Astrocyte (in vitro differentiated cells and primary cell): ENCODE measurements around the gene FAM170B. TPM values are rescaled to one million over a fixed set of nuclear protein-coding genes. Genes with fewer than 3 reads are reported as not detected.

Experiments
- DNase-seq: peaks from one replicate; pipeline ENCODE4 v3.0.0-alpha.2; 2010; ENCODE audit warnings: low read depth
- FAIRE-seq: peaks from 2 replicates; lab custom pipeline; 2011; peaks lifted over from hg19 to GRCh38; lab: Jason Lieb, UNC
- H2AFZ ChIP-seq: 2 replicates; pipeline ENCODE4 v1.6.0; 2012; ENCODE audit warnings: low read depth, low read length, inconsistent platforms
- H3K27ac ChIP-seq: 2 replicates; pipeline ENCODE4 v1.5.1; 2011; ENCODE audit warnings: low read depth, low read length, inconsistent platforms
- H3K27me3 ChIP-seq: 2 replicates; pipeline ENCODE4 v1.6.0; 2011; ENCODE audit warnings: low read length, inconsistent platforms; ENCODE audit not compliant: insufficient read depth
- H3K36me3 ChIP-seq: 2 replicates; pipeline ENCODE4 v1.5.1; 2011; ENCODE audit warnings: low read length, inconsistent platforms; ENCODE audit not compliant: insufficient read depth
- H3K4me1 ChIP-seq: 2 replicates; pipeline ENCODE4 v1.5.1; 2011; ENCODE audit warnings: low read length, inconsistent platforms; ENCODE audit not compliant: insufficient read depth
- H3K4me2 ChIP-seq: 2 replicates; pipeline ENCODE4 v1.6.0; 2012; ENCODE audit warnings: low read length, inconsistent platforms
- H3K4me3 ChIP-seq: 2 replicates; pipeline ENCODE4 v1.5.1; 2011; ENCODE audit warnings: low read depth, mild to moderate bottlenecking, low read length, inconsistent platforms; ENCODE audit not compliant: insufficient read depth
- H3K79me2 ChIP-seq: 2 replicates; pipeline ENCODE4 v1.6.0; 2012; ENCODE audit warnings: mild to moderate bottlenecking, low read length, inconsistent platforms; ENCODE audit not compliant: insufficient read depth
- H3K9ac ChIP-seq: 2 replicates; pipeline ENCODE4 v1.6.0; 2012; ENCODE audit warnings: mild to moderate bottlenecking, low read length, inconsistent platforms
- H3K9me3 ChIP-seq: 2 replicates; pipeline ENCODE4 v1.5.1; 2012; ENCODE audit warnings: low read depth, mild to moderate bottlenecking, low read length, inconsistent platforms; ENCODE audit not compliant: insufficient read depth
- H4K20me1 ChIP-seq: 2 replicates; pipeline ENCODE4 v1.6.0; 2012; ENCODE audit warnings: low read length, inconsistent platforms; ENCODE audit not compliant: insufficient read depth
- H3K27ac Mint-ChIP-seq: one replicate; pipeline ENCODE4 v1.8.0; 2021; ENCODE audit warnings: mild to moderate bottlenecking, mixed read lengths; ENCODE audit not compliant: unreplicated experiment
- H3K27me3 Mint-ChIP-seq: one replicate; pipeline ENCODE4 v1.8.0; 2021; ENCODE audit warnings: low read depth, mixed read lengths; ENCODE audit not compliant: unreplicated experiment
- H3K36me3 Mint-ChIP-seq: one replicate; pipeline ENCODE4 v1.8.0; 2021; ENCODE audit warnings: low read depth, mixed read lengths; ENCODE audit not compliant: unreplicated experiment
- H3K4me1 Mint-ChIP-seq: one replicate; pipeline ENCODE4 v1.8.0; 2021; ENCODE audit warnings: low read depth, mixed read lengths; ENCODE audit not compliant: unreplicated experiment
- H3K4me3 Mint-ChIP-seq: one replicate; pipeline ENCODE4 v1.8.0; 2021; ENCODE audit warnings: mild to moderate bottlenecking, moderate library complexity, mixed read lengths; ENCODE audit not compliant: unreplicated experiment
- H3K9me3 Mint-ChIP-seq: one replicate; pipeline ENCODE4 v1.8.0; 2021; ENCODE audit warnings: mild to moderate bottlenecking, mixed read lengths; ENCODE audit not compliant: unreplicated experiment
- CTCF ChIP-seq: IDR thresholded peaks from 2 replicates; pipeline ENCODE4 v1.5.1; 2011; ENCODE audit warnings: low read depth, mild to moderate bottlenecking, inconsistent platforms, low read length, moderate library complexity; ENCODE audit not compliant: insufficient read depth
- EZH2 ChIP-seq: IDR thresholded peaks from 2 replicates; pipeline ENCODE4 v1.6.1; 2012; ENCODE audit warnings: mild to moderate bottlenecking, low read length, inconsistent platforms; ENCODE audit not compliant: insufficient read depth
- total RNA-seq: library from RNA; stranded (reverse); gene quantifications from 2 replicates; pipeline ENCODE4 v1.2.1, GENCODE V29; 2021

FAM170B gene
- total RNA-seq, 1 donor from 2014 or later = not detected

- FAIRE-seq = no peak
- Histone ChIP-seq H3K4me2 (no peak overlapping the region), H3K9ac (no peak overlapping the region), H3K79me2 (no peaks in the 10 kb centered on the region), H3K4me3 (no peak overlapping the region), H3K9me3 (no peaks in the 10 kb centered on the region), H3K36me3 (no peaks in the 10 kb centered on the region), H3K4me1 (no peaks in the 10 kb centered on the region), H2AFZ (no peak overlapping the region), H3K27ac (no peak overlapping the region), H4K20me1 (peaks cover 3% of the 10 kb centered on the region), H3K27me3 (no peaks in the 10 kb centered on the region)
- TF ChIP-seq CTCF (no peak), EZH2 (no peak)
- Mint-ChIP-seq H3K27ac (no peak overlapping the region), H3K9me3 (no peaks in the 10 kb centered on the region), H3K4me1 (no peaks in the 10 kb centered on the region), H3K27me3 (peaks cover 33% of the 10 kb centered on the region), H3K4me3 (no peak overlapping the region), H3K36me3 (no peaks in the 10 kb centered on the region)
- no peak for DNase-seq
Observed at GRCh38 chr10:49099046-49099445, 34.8 kb downstream of the FAM170B start.

- Histone ChIP-seq H3K79me2 (no peaks in the 10 kb centered on the region), H2AFZ (no peak overlapping the region), H3K36me3 (no peaks in the 10 kb centered on the region), H3K27ac (no peak overlapping the region), H3K4me2 (no peak overlapping the region), H3K4me1 (no peaks in the 10 kb centered on the region), H3K27me3 (no peaks in the 10 kb centered on the region), H4K20me1 (peaks cover 3% of the 10 kb centered on the region), H3K9ac (no peak overlapping the region), H3K4me3 (no peak overlapping the region), H3K9me3 (no peaks in the 10 kb centered on the region)
- no peak overlapping the region for H3K4me3 Mint-ChIP-seq
- H3K9me3 Mint-ChIP-seq = no peaks in the 10 kb centered on the region
- H3K4me1 Mint-ChIP-seq = no peaks in the 10 kb centered on the region
- DNase-seq = no peak
- H3K27me3 Mint-ChIP-seq = peaks cover 41% of the 10 kb centered on the region
- FAIRE-seq = no peak
- TF ChIP-seq EZH2 = no peak
- no peak for TF ChIP-seq CTCF
- H3K36me3 Mint-ChIP-seq = no peaks in the 10 kb centered on the region
- no peak overlapping the region for H3K27ac Mint-ChIP-seq
Observed at GRCh38 chr10:49096890-49097445, 36.9 kb downstream of the FAM170B start.

GRCh38 chr10:49094646-49095045, 39.2 kb downstream of the FAM170B start:
- no peak overlapping the region for H3K4me3 ChIP-seq
- H3K79me2 ChIP-seq = no peaks in the 10 kb centered on the region
- no peak overlapping the region for H2AFZ ChIP-seq
- no peak for TF ChIP-seq CTCF
- no peak for TF ChIP-seq EZH2
- H3K9ac ChIP-seq = no peak overlapping the region
- H3K4me1 Mint-ChIP-seq = no peaks in the 10 kb centered on the region
- H3K9me3 ChIP-seq = no peaks in the 10 kb centered on the region
- peaks cover 53% of the 10 kb centered on the region for H3K27me3 Mint-ChIP-seq
- H3K27ac ChIP-seq = no peak overlapping the region
- no peaks in the 10 kb centered on the region for H3K27me3 ChIP-seq
- no peak overlapping the region for H3K27ac Mint-ChIP-seq
- no peaks in the 10 kb centered on the region for H3K9me3 Mint-ChIP-seq
- H3K4me2 ChIP-seq = no peak overlapping the region
- H3K4me1 ChIP-seq = no peaks in the 10 kb centered on the region
- no peaks in the 10 kb centered on the region for H3K36me3 Mint-ChIP-seq
- no peak overlapping the region for H3K4me3 Mint-ChIP-seq
- H4K20me1 ChIP-seq = peaks cover 3% of the 10 kb centered on the region
- H3K36me3 ChIP-seq = no peaks in the 10 kb centered on the region
- FAIRE-seq (no peak), DNase-seq (no peak)
